ENCODE data around the gene SEC63.

DNA sequence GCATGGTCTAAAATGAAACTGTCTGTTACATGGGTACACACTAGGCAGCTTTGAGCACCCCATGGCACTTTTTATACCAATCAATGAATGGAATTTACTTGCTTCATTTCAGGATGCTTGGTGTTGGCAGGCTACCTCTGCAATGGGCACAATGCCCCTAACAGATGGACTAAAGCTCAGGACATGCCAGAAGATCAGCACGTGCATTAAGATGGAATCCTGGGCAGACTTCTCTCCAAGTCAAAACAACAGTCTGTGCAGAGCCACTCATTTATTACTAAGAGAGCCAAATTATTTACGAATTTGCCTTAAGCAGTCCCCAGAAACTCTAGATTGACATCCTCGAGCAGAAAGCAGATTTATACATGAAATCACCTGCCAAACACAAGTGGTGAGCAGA, 78.1 kb downstream of the SEC63 start:
- TF ChIP-seq POLR2A (IDR thresholded peaks at IDR 0.05) (no peak), EP300 (IDR thresholded peaks at IDR 0.05) (no peak)
- TF ChIP-seq, protein P1, sequence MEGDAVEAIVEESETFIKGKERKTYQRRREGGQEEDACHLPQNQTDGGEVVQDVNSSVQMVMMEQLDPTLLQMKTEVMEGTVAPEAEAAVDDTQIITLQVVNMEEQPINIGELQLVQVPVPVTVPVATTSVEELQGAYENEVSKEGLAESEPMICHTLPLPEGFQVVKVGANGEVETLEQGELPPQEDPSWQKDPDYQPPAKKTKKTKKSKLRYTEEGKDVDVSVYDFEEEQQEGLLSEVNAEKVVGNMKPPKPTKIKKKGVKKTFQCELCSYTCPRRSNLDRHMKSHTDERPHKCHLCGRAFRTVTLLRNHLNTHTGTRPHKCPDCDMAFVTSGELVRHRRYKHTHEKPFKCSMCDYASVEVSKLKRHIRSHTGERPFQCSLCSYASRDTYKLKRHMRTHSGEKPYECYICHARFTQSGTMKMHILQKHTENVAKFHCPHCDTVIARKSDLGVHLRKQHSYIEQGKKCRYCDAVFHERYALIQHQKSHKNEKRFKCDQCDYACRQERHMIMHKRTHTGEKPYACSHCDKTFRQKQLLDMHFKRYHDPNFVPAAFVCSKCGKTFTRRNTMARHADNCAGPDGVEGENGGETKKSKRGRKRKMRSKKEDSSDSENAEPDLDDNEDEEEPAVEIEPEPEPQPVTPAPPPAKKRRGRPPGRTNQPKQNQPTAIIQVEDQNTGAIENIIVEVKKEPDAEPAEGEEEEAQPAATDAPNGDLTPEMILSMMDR (IDR thresholded peaks at IDR 0.05) = no peak

All from ovary (tissue), 3 donors.